HEK293 (cell line): ENCODE data around the gene NOTCH3.

ENCODE experiments used
- CTCF ChIA-PET: fragments of 350-600 bp; formaldehyde crosslinking; extraction: SDS; loops from one replicate; lab custom pipeline; 2021; ENCODE audit warnings: antibody characterized with exemption; lab: Yijun Ruan, JAX
- POLR2A ChIA-PET: fragments of 300-600 bp; formaldehyde crosslinking; extraction: SDS; loops from one replicate; lab custom pipeline; 2020; ENCODE audit warnings: antibody characterized with exemption, inconsistent platforms; lab: Yijun Ruan, JAX
- H3K27ac ChIP-seq: fragments of 200-500 bp; sonication (Bioruptor generic); 2 replicates; pipeline ENCODE4 v1.5.1; 2014; ENCODE audit warnings: low read depth, low read length, control low read depth, inconsistent platforms; ENCODE audit errors: extremely low read depth
- H3K36me3 ChIP-seq, 2 experiments: fragments of 200-500 bp in 1 of 2; sonication (Bioruptor generic) in 1 of 2; 1 replicate in 1 of 2; 2 replicates in 1 of 2; pipeline ENCODE4 v1.5.1; 2014 to 2017; ENCODE audit warnings: inconsistent platforms in 2 of 2, low read length in 2 of 2; ENCODE audit not compliant: control insufficient read depth in 2 of 2, insufficient read depth in 1 of 2
- H3K4me1 ChIP-seq: fragments of 200-500 bp; sonication (Bioruptor generic); 2 replicates; pipeline ENCODE4 v1.5.1; 2014; ENCODE audit warnings: mild to moderate bottlenecking, low read length, inconsistent platforms; ENCODE audit not compliant: control insufficient read depth, insufficient read depth
- H3K4me3 ChIP-seq: 2 replicates; pipeline ENCODE4 v1.5.1; 2011; ENCODE audit warnings: low read depth, mild to moderate bottlenecking, control low read depth, low read length, moderate library complexity
- H3K9me3 ChIP-seq: fragments of 200-500 bp; sonication (Bioruptor generic); 2 replicates; pipeline ENCODE4 v1.5.1; 2014; ENCODE audit warnings: low read depth, low read length, inconsistent platforms; ENCODE audit not compliant: control insufficient read depth, insufficient read depth
- BCL6B ChIP-seq: fragments of 450-650 bp; formaldehyde crosslinking; IDR thresholded peaks from 2 replicates; pipeline ENCODE4 v1.5.1; 2017; ENCODE audit warnings: missing biosample characterization, missing genetic modification characterization
- EGR2 ChIP-seq: fragments of 450-650 bp; formaldehyde crosslinking; IDR thresholded peaks from 2 replicates; pipeline ENCODE4 v1.5.1; 2016; ENCODE audit warnings: low read depth, missing biosample characterization, missing genetic modification characterization
- GLIS2 ChIP-seq: fragments of 450-650 bp; formaldehyde crosslinking; IDR thresholded peaks from 2 replicates; pipeline ENCODE4 v1.5.1; 2016; ENCODE audit warnings: missing biosample characterization, missing genetic modification characterization
- KLF16 ChIP-seq: fragments of 450-650 bp; formaldehyde crosslinking; IDR thresholded peaks from 2 replicates; pipeline ENCODE4 v1.5.1; 2017; ENCODE audit warnings: missing biosample characterization, missing genetic modification characterization
- KLF17 ChIP-seq: fragments of 450-650 bp; formaldehyde crosslinking; IDR thresholded peaks from 2 replicates; pipeline ENCODE4 v1.5.1; 2016; ENCODE audit warnings: missing biosample characterization, missing genetic modification characterization
- KLF8 ChIP-seq: fragments of 450-650 bp; formaldehyde crosslinking; IDR thresholded peaks from 2 replicates; pipeline ENCODE4 v1.5.1; 2016; ENCODE audit warnings: missing biosample characterization, missing genetic modification characterization
- PATZ1 ChIP-seq: fragments of 450-650 bp; formaldehyde crosslinking; IDR thresholded peaks from 2 replicates; pipeline ENCODE4 v1.5.1; 2016; ENCODE audit warnings: missing biosample characterization, missing genetic modification characterization
- SP2 ChIP-seq: fragments of 450-650 bp; formaldehyde crosslinking; IDR thresholded peaks from 2 replicates; pipeline ENCODE4 v1.5.1; 2016; ENCODE audit warnings: missing biosample characterization, missing genetic modification characterization
- SP7 ChIP-seq: fragments of 450-650 bp; formaldehyde crosslinking; IDR thresholded peaks from 2 replicates; pipeline ENCODE4 v1.5.1; 2016; ENCODE audit warnings: missing biosample characterization, missing genetic modification characterization
- WT1 ChIP-seq: fragments of 450-650 bp; formaldehyde crosslinking; IDR thresholded peaks from 2 replicates; pipeline ENCODE4 v1.5.1; 2016; ENCODE audit warnings: missing biosample characterization, missing genetic modification characterization
- YY2 ChIP-seq: fragments of 450-650 bp; formaldehyde crosslinking; IDR thresholded peaks from 2 replicates; pipeline ENCODE4 v1.5.1; 2016; ENCODE audit warnings: missing biosample characterization, missing genetic modification characterization
- ZBTB48 ChIP-seq: fragments of 450-650 bp; formaldehyde crosslinking; IDR thresholded peaks from 2 replicates; pipeline ENCODE4 v1.5.1; 2016; ENCODE audit warnings: missing biosample characterization, missing genetic modification characterization
- ZFP69B ChIP-seq: fragments of 450-650 bp; formaldehyde crosslinking; IDR thresholded peaks from 2 replicates; pipeline ENCODE4 v1.5.1; 2016; ENCODE audit warnings: missing biosample characterization, missing genetic modification characterization
- ZNF169 ChIP-seq: fragments of 450-650 bp; formaldehyde crosslinking; IDR thresholded peaks from 2 replicates; pipeline ENCODE4 v1.5.1; 2016; ENCODE audit warnings: missing biosample characterization, missing genetic modification characterization
- ZNF18 ChIP-seq: fragments of 450-650 bp; formaldehyde crosslinking; IDR thresholded peaks from 2 replicates; pipeline ENCODE4 v1.5.1; 2016; ENCODE audit warnings: missing biosample characterization, missing genetic modification characterization
- ZNF211 ChIP-seq: fragments of 450-650 bp; formaldehyde crosslinking; IDR thresholded peaks from 2 replicates; pipeline ENCODE4 v1.5.1; 2016; ENCODE audit warnings: low read depth, missing biosample characterization, missing genetic modification characterization
- ZNF26 ChIP-seq: fragments of 450-650 bp; formaldehyde crosslinking; IDR thresholded peaks from 2 replicates; pipeline ENCODE4 v1.5.1; 2016; ENCODE audit warnings: missing biosample characterization, missing genetic modification characterization
- ZNF302 ChIP-seq: fragments of 450-650 bp; formaldehyde crosslinking; IDR thresholded peaks from 2 replicates; pipeline ENCODE4 v1.5.1; 2016; ENCODE audit warnings: missing biosample characterization, missing genetic modification characterization, low read depth
- ZNF335 ChIP-seq: fragments of 450-650 bp; formaldehyde crosslinking; conservative IDR thresholded peaks from 2 replicates; pipeline ENCODE4 v1.5.1; 2016; ENCODE audit warnings: missing biosample characterization, missing genetic modification characterization
- ZNF341 ChIP-seq: fragments of 450-650 bp; formaldehyde crosslinking; IDR thresholded peaks from 2 replicates; pipeline ENCODE4; 2016; ENCODE audit warnings: low read depth, missing biosample characterization, missing genetic modification characterization
- ZNF473 ChIP-seq: fragments of 450-650 bp; formaldehyde crosslinking; IDR thresholded peaks from 2 replicates; pipeline ENCODE4 v1.5.1; 2017; ENCODE audit warnings: missing biosample characterization, missing genetic modification characterization
- ZNF514 ChIP-seq: fragments of 450-650 bp; formaldehyde crosslinking; IDR thresholded peaks from 2 replicates; pipeline ENCODE4 v1.5.1; 2016; ENCODE audit warnings: missing biosample characterization, missing genetic modification characterization
- ZNF596 ChIP-seq: fragments of 450-650 bp; IDR thresholded peaks from 2 replicates; pipeline ENCODE4 v1.5.0; 2018; ENCODE audit warnings: missing biosample characterization, mild to moderate bottlenecking, missing genetic modification characterization, moderate library complexity
- ZNF626 ChIP-seq: fragments of 450-650 bp; sonication (Bioruptor Pico); formaldehyde crosslinking; IDR thresholded peaks from 2 replicates; pipeline ENCODE4 v1.5.1; 2018; ENCODE audit warnings: missing biosample characterization, missing genetic modification characterization, inconsistent platforms
- ZNF664 ChIP-seq: fragments of 450-650 bp; formaldehyde crosslinking; IDR thresholded peaks from 2 replicates; pipeline ENCODE4 v1.5.1; 2016; ENCODE audit warnings: missing biosample characterization, missing genetic modification characterization
- ZNF830 ChIP-seq: fragments of 450-650 bp; IDR thresholded peaks from 2 replicates; pipeline ENCODE4 v1.5.0; 2018; ENCODE audit warnings: missing biosample characterization, missing genetic modification characterization, low read depth, mild to moderate bottlenecking, moderate library complexity
- ZNF843 ChIP-seq: fragments of 450-650 bp; formaldehyde crosslinking; IDR thresholded peaks from 2 replicates; pipeline ENCODE4 v1.5.1; 2016; ENCODE audit warnings: missing biosample characterization, missing genetic modification characterization
- ZSCAN16 ChIP-seq: fragments of 450-650 bp; formaldehyde crosslinking; IDR thresholded peaks from 2 replicates; pipeline ENCODE4 v1.5.1; 2016; ENCODE audit warnings: missing biosample characterization, missing genetic modification characterization

The NOTCH3 gene

GRCh38 chr19:15181394-15181793 lies 19.4 kb downstream of the NOTCH3 start:
- Histone ChIP-seq H3K4me1 (no peaks in the 10 kb centered on the region), H3K9me3 (no peaks in the 10 kb centered on the region), H3K27ac (no peak overlapping the region), H3K4me3 (no peak overlapping the region), H3K36me3 (peaks cover 4 to 67% of the 10 kb centered on the region in 2 experiments; a peak in 2 of 3 replicates)
- POLR2A ChIA-PET, result no interaction called here
- no peak for TF ChIP-seq ZNF211
- TF ChIP-seq ZNF664, result no peak
- TF ChIP-seq ZFP69B (tag by site-specific recombination), result no peak
- TF ChIP-seq ZNF302 (tag by site-specific recombination), result no peak
- CTCF ChIA-PET, result interaction anchor here (1.1 kb wide), 1 partner anchor 71 kb away, joined by 6 read pairs; no protein-coding TSS in a partner anchor

- Histone ChIP-seq H3K4me1 (no peaks in the 10 kb centered on the region), H3K36me3 (peaks cover 6 to 64% of the 10 kb centered on the region in 2 experiments; a peak in 2 of 3 replicates), H3K27ac (no peak overlapping the region), H3K4me3 (no peak overlapping the region), H3K9me3 (no peaks in the 10 kb centered on the region)
- ChIA-PET CTCF (no interaction called here), POLR2A (no interaction called here)
- TF ChIP-seq KLF8 (peak; percentile 21; the same call in 1 of the 2 replicates), ZNF843 (tag by site-specific recombination) (no peak), ZNF830 (tag by site-specific recombination) (no peak), BCL6B (tag by site-specific recombination) (no peak), ZNF335 (tag by site-specific recombination) (peak; percentile 77), YY2 (tag by site-specific recombination) (peak; percentile 82), PATZ1 (tag by site-specific recombination) (peak; percentile 12; the same call in 1 of the 2 replicates), ZNF26 (tag by site-specific recombination) (no peak), ZNF514 (tag by site-specific recombination) (no peak), ZNF169 (tag by site-specific recombination) (no peak), ZNF596 (tag by site-specific recombination) (no peak), SP2 (tag by site-specific recombination) (peak; percentile 87), WT1 (tag by site-specific recombination) (no peak), GLIS2 (tag by site-specific recombination) (no peak), KLF16 (peak; percentile 72; the same call in 1 of the 2 replicates), ZNF341 (tag by site-specific recombination) (peak; percentile 80), ZNF626 (tag by site-specific recombination) (no peak), ZBTB48 (tag by site-specific recombination) (peak; percentile 76), ZSCAN16 (tag by site-specific recombination) (no peak), ZNF473 (tag by site-specific recombination) (no peak), KLF17 (tag by site-specific recombination) (0 out of 2 replicates have a peak, but pooled peaks have one; percentile 17), EGR2 (peak; percentile 89), SP7 (tag by site-specific recombination) (peak; percentile 17; the same call in 1 of the 2 replicates), ZNF18 (tag by site-specific recombination) (no peak)
These were observed 20.1 kb downstream of the NOTCH3 start for GRCh38 chr19:15180451-15181390.
